ENCODE measurements around the gene LYRM4.
"Not testable (repeated sequence)": the region's sequence is repeated elsewhere in the genome, so short reads cannot be mapped to it uniquely, and the experiment has no call there.

LYRM4 gene

GRCh38 chr6:5067305-5067704 lies 193.4 kb downstream of the LYRM4 start:
- no peak overlapping the region for H3K4me3 ChIP-seq (ENCODE audit: low read length)
- DNase-seq (ENCODE audit: low read depth) = no peak
- TF ChIP-seq CTCF (conservative IDR thresholded peaks at IDR 0.05; ENCODE audit: low read length) = no peak

DNA sequence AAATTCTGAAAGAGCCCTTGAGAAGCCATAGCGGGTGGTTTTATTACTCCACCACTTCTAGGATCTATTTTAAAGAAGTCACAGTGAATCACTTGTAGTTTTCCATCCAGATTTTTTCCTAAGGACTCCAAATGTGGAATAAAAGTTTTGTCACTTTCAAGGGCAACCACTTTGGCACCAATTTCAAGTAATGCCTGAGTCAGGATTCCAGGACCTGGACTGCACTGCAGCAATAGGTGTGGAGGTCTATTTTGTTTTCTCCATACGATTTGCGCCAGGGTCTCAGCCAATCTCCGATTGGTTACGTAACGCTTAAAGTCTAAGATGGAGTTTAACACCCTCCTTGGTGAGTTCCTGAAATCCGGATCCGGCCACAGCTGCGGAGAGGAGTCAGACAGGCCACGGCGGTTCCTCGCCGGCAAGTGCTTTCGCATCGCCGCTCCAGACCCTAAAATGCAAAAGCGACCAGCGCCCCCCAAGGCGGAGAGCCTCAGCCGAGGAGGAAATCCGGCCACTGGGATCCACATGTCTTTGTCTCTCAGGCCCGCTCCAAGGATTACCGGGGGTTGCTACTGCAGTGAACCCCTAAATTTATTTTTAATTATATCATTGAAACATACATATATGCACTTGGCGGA lies 194.2 kb downstream of the LYRM4 start:
- no peak for TF ChIP-seq CTCF (conservative IDR thresholded peaks at IDR 0.05; ENCODE audit: low read length)
- no peak for DNase-seq (ENCODE audit: low read depth)
- no peak overlapping the region for H3K4me3 ChIP-seq (ENCODE audit: low read length)

GRCh38 chr6:5063617-5064016 lies 197.1 kb downstream of the LYRM4 start:
- TF ChIP-seq CTCF (conservative IDR thresholded peaks at IDR 0.05; ENCODE audit: low read length) = no peak
- DNase-seq (ENCODE audit: low read depth) = no peak
- no peak overlapping the region for H3K4me3 ChIP-seq (ENCODE audit: low read length)

DNA sequence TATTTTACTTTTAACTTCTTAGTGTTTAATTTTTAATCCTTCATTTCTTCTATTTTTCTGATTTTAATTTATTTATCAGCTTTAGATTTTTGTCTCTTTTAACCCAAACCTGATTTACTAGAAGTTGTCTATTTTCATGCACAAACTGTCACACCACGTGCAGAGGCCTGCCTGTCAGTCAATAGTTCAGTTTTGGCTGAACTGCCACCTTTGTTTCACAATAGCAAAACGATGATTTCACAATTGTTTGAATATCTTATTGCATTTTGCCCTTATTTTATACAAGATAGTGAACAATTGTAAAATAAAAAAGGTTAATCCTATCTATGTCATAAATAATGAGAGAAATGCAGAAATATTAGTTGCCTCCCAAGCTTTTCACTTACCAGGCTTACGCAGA lies 199.6 kb downstream of the LYRM4 start:
- H3K4me3 ChIP-seq (ENCODE audit: low read length) = no peak overlapping the region
- TF ChIP-seq CTCF (conservative IDR thresholded peaks at IDR 0.05; ENCODE audit: low read length) = no peak
- DNase-seq (ENCODE audit: low read depth) = no peak

DNA sequence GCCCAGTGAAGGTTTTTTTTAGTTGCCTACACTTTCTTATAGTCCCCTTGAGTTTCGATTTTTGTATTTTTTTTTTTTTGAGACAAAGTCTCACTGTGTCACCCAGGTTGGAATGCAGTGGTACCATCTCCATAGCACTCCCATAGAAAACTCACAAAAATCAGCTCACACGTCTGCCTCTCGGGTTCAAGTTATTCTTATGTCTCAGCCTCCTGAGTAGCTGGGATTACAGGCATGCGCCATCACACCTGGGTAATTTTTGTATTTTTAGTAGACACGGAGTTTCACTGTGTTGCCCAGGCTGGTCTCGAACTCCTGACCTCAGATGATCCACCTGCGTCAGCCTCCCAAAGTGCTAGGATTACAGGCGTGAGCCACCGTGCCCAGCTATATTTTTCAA lies 200.3 kb downstream of the LYRM4 start:
- not testable (repeated sequence) for DNase-seq (ENCODE audit: low read depth); H3K4me3 ChIP-seq (ENCODE audit: low read length)

DNA sequence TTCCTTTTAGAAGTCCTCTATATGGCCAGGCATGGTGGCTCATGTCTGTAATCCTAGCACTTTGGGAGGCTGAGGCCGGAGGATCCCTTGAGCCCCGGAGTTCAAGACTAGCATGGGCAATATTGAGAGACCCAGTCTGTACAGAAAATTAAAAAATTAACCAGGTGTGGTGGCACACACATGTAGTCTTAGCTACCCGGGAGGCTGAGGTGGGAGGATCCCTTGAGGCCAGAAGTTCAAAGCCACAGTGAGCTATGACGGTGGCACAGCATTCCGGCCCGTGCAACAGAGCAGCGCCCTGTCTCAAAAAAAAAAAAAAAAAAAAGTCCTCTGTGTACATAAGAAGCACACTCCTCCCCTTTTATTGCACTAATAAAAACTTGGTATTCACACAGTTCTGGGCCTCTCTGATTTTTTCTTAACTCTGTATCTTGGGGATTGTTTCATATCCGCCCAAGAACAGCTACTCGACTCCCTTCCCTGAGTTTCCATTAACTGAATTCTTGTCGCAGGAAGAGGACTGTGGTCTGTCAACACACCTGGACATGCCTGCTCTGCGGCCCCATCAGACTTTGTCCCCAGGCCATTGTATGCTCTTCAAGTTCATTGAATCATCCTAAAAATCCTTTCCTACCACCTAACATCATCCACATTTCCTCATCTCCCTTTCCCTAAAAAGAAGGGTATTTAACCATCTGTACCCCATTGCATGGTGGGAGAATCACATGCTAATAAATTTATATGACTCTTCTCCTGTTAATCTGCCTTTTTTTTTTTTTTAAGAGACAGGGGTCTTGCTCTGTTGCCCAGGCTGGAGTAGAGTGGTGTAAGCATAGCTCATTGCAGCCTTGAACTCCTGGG lies 201.5 kb downstream of the LYRM4 start:
- DNase-seq (ENCODE audit: low read depth) = no peak
- TF ChIP-seq CTCF (conservative IDR thresholded peaks at IDR 0.05; ENCODE audit: low read length) = no peak
- H3K4me3 ChIP-seq (ENCODE audit: low read length) = no peak overlapping the region

All from AG10803 (cell line).